Measurements from ENCODE around the gene RD3L. TPM values are rescaled to one million over a fixed set of nuclear protein-coding genes. Genes with fewer than 3 reads are reported as not detected.

RD3L gene
- total and polyA plus RNA-seq, 2 of the 13 experiments (the other 11 are each of a cell fraction or from before 2014, with no cell fraction given) = not detected

DNA sequence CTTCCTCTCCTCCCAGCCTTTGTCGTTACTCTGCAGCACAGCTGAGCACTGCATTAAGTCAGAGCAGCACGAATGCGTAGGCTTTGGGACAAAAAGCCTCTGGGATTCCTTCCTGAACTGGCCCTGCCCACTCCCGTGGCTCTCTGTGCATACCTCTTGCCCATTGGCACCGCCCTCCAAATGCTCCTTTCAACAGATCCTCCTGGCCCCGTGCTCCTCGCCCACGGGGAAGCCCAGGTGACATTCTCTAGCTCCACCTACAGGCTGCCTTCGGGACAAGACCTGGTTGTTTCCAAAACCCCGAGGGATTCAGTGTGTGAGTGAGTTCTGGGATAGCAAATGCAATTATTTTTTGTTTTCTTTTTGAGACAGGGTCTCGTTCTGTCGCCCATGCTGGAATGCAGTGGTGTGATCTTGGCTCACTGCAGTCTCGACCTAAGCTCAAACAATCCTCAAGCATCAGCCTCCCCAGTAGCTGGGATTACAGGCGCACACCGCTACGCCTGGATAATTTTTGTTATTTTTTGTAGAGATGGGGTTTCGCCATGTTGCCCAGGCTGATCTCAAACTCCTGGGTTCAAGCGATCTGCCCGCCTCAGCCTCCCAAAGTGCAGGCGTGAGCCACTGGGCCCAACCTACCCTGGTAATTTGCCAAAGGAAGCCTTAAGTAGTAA is 31.9 kb downstream of the RD3L start (continued):
- TF ChIP-seq CBX5 (CRISPR knock-in tag; IDR thresholded peaks at IDR 0.05; ENCODE audit: borderline replicate concordance) (peak; percentile 71; the same call in 1 of the 2 replicates), NFAT5 (CRISPR knock-in tag; IDR thresholded peaks at IDR 0.05) (no peak), PHF21A (CRISPR knock-in tag; IDR thresholded peaks at IDR 0.05) (no peak), HIVEP1 (CRISPR knock-in tag; IDR thresholded peaks at IDR 0.05) (no peak), ZNF414 (CRISPR knock-in tag; IDR thresholded peaks at IDR 0.05) (no peak), ZNF264 (CRISPR knock-in tag; IDR thresholded peaks at IDR 0.05) (no peak), SP140L (CRISPR knock-in tag; IDR thresholded peaks at IDR 0.05; ENCODE audit: borderline replicate concordance) (no peak), CENPX (CRISPR knock-in tag; IDR thresholded peaks at IDR 0.05) (no peak), ZSCAN31 (CRISPR knock-in tag; IDR thresholded peaks at IDR 0.05; ENCODE audit: low read depth) (no peak), MED8 (CRISPR knock-in tag; IDR thresholded peaks at IDR 0.05; ENCODE audit: insufficient replicate concordance) (no peak), GABPB1 (CRISPR knock-in tag; IDR thresholded peaks at IDR 0.05) (0 out of 2 replicates have a peak, but pooled peaks have one; percentile 12), RXRB (CRISPR knock-in tag; IDR thresholded peaks at IDR 0.05; ENCODE audit: borderline replicate concordance) (peak; percentile 22; the same call in 1 of the 2 replicates), ZNF3 (CRISPR knock-in tag; IDR thresholded peaks at IDR 0.05) (no peak), ZNF766 (CRISPR knock-in tag; IDR thresholded peaks at IDR 0.05; ENCODE audit: borderline replicate concordance) (no peak), MEIS1 (CRISPR knock-in tag; IDR thresholded peaks at IDR 0.05; ENCODE audit: borderline replicate concordance) (no peak), GFI1 (CRISPR knock-in tag; IDR thresholded peaks at IDR 0.05; ENCODE audit: borderline replicate concordance) (no peak), ZBTB26 (CRISPR knock-in tag; IDR thresholded peaks at IDR 0.05; ENCODE audit: borderline replicate concordance) (no peak), MYC (CRISPR knock-in tag; IDR thresholded peaks at IDR 0.05; ENCODE audit: borderline replicate concordance) (peak; percentile 56; the same call in 1 of the 2 replicates)
- TF ChIP-seq, protein P1, sequence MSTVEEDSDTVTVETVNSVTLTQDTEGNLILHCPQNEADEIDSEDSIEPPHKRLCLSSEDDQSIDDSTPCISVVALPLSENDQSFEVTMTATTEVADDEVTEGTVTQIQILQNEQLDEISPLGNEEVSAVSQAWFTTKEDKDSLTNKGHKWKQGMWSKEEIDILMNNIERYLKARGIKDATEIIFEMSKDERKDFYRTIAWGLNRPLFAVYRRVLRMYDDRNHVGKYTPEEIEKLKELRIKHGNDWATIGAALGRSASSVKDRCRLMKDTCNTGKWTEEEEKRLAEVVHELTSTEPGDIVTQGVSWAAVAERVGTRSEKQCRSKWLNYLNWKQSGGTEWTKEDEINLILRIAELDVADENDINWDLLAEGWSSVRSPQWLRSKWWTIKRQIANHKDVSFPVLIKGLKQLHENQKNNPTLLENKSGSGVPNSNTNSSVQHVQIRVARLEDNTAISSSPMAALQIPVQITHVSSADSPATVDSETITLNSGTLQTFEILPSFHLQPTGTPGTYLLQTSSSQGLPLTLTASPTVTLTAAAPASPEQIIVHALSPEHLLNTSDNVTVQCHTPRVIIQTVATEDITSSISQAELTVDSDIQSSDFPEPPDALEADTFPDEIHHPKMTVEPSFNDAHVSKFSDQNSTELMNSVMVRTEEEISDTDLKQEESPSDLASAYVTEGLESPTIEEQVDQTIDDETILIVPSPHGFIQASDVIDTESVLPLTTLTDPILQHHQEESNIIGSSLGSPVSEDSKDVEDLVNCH (CRISPR knock-in tag; IDR thresholded peaks at IDR 0.05) = no peak
